ENCODE measurements around the gene PTPRA. TPM values are rescaled to one million over a fixed set of nuclear protein-coding genes. Genes with fewer than 3 reads are reported as not detected.
A peak's percentile ranks its signal among the peaks of the same experiment; 100 is the strongest.

The PTPRA gene
- total RNA-seq, 1 experiment from 2014 or later, result 45.2 TPM

DNA sequence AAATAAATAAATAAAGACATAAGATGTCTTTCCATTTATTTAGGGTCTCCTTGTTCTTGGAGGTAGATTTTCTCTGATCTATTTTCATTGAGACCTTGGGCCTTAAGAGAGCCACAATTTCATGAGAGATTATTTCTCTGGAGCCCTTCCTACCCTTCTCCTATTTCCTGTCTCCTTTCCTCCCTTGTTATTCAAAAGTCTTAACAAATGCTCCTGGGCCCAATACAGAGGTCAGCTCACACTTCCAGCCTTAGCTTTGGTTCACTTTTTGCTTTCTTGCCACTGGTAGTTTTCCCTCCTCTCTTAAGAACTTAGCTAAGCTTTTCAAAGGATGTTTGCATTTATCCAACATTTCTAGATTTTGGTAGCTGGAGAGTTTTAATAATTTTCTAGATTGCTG lies 44.0 kb downstream of the PTPRA start:
- no peak overlapping the region for H3K56ac ChIP-seq (ENCODE audit: insufficient read length, low read depth, low read length)
- Mint-ChIP-seq H3K4me1 (peaks cover 27 to 35% of the 10 kb centered on the region in 2 experiments), H3K27ac (peak overlapping the region; percentile 15 to 96 (median 65); a peak in 6 of 7 replicates), H3K4me3 (no peak overlapping the region; a peak in 1 of 5 replicates), H3K9me3 (no peaks in the 10 kb centered on the region), H3K36me3 (ENCODE audit: insufficient read depth in 1 of 3, low read depth in 3 of 3) (peaks cover 0 to 3% (median 0%) of the 10 kb centered on the region in 3 experiments; a peak in 2 of 7 replicates), H3K27me3 (ENCODE audit: low read depth) (no peaks in the 10 kb centered on the region)
- H3K79me1 ChIP-seq (ENCODE audit: insufficient read depth, low read depth, low read length, poor library complexity, severe bottlenecking), result peaks cover 5% of the 10 kb centered on the region
- no peak overlapping the region for H3T11ph ChIP-seq (ENCODE audit: low read length)
- no peak overlapping the region for H4K91ac ChIP-seq (ENCODE audit: insufficient read length, low read depth, low read length)
- H3K27me3 ChIP-seq (ENCODE audit: insufficient read depth, low read length), result no peaks in the 10 kb centered on the region
- H2BK20ac ChIP-seq (ENCODE audit: low read depth, low read length, poor library complexity, severe bottlenecking), result no peak overlapping the region
- no peak overlapping the region for H2BK12ac ChIP-seq (ENCODE audit: insufficient read length, low read depth, low read length)
- H4K8ac ChIP-seq (replicated peaks; ENCODE audit: insufficient read length, low read depth, low read length), result no peak overlapping the region
- TF ChIP-seq CTCF (conservative IDR thresholded peaks at IDR 0.05), result no peak
- no peak overlapping the region for H2AFZ ChIP-seq (ENCODE audit: low read length)
- H3K27ac ChIP-seq (ENCODE audit: insufficient read length, low read depth, low read length), result no peak overlapping the region
- H2BK5ac ChIP-seq (ENCODE audit: insufficient read length, low read length), result no peak overlapping the region
- no peaks in the 10 kb centered on the region for H4K20me1 ChIP-seq (ENCODE audit: control insufficient read depth, insufficient read depth, insufficient read length)
- no peaks in the 10 kb centered on the region for H3K9me3 ChIP-seq (ENCODE audit: control insufficient read depth, low read depth, low read length)
- H3K23me2 ChIP-seq (ENCODE audit: insufficient read length, low read depth, low read length, poor library complexity, severe bottlenecking), result no peaks in the 10 kb centered on the region
- H2AK5ac ChIP-seq (ENCODE audit: insufficient read length, low read length), result no peak overlapping the region
- H3K9ac ChIP-seq (ENCODE audit: extremely low read depth, insufficient read length, low read length), result no peak overlapping the region
- peaks cover 12% of the 10 kb centered on the region for H3K4me1 ChIP-seq (ENCODE audit: insufficient read depth, low read length)
- peaks cover 3% of the 10 kb centered on the region; the same call in 1 of the 2 replicates for H3K79me2 ChIP-seq (ENCODE audit: insufficient read depth, low read length)
- no peak overlapping the region for H2BK120ac ChIP-seq (ENCODE audit: low read depth, low read length, poor library complexity, severe bottlenecking)
- no peak overlapping the region for H4K5ac ChIP-seq (ENCODE audit: insufficient read length, low read depth, low read length)
- no peak overlapping the region for H3K4me2 ChIP-seq (ENCODE audit: insufficient read depth, insufficient read length, low read length)
- H3K23ac ChIP-seq (ENCODE audit: insufficient read length, low read depth, low read length), result no peak overlapping the region
- no peak overlapping the region for H3K14ac ChIP-seq (ENCODE audit: insufficient read depth, low read length)
- DNase-seq, result no peak
- H3K4ac ChIP-seq (ENCODE audit: low read depth, low read length), result no peak overlapping the region
- no peak overlapping the region for H3K18ac ChIP-seq (ENCODE audit: insufficient read length, low read depth, low read length)
- H2BK15ac ChIP-seq (ENCODE audit: low read depth, low read length), result no peak overlapping the region
